Measurements from ENCODE around the gene FSTL5.

DNA sequence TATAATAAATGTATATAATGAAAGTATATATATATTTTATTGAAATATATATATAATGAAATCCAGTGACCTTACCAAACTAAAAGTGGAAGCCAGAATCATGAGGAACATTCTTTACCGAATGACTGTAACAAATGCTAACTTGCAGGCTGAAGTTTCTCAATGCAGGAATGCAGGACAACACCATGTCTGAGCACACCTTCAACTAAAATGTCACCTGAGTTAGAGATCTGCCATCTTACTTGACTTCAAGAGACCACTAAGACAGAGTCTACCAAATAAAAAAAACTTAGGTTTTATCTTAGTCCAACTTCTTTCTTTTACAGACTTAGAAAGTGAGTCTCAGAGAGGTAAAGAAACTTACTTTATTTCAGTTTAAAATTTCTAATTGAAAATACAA is 176.2 kb downstream of the FSTL5 start:
- no peak for TF ChIP-seq POLR2AphosphoS5 (IDR thresholded peaks at IDR 0.05; ENCODE audit: borderline replicate concordance, low read depth, low read length)
- TF ChIP-seq EZH2 (IDR thresholded peaks at IDR 0.05) = no peak
- no peak for TF ChIP-seq FOXP2 (optimal IDR thresholded peaks at IDR 0.05; ENCODE audit: control extremely low read depth, extremely low read length, insufficient read depth)
